ENCODE measurements around the gene DCP1A. TPM values are rescaled to one million over a fixed set of nuclear protein-coding genes. Genes with fewer than 3 reads are reported as not detected.

DCP1A gene
- total RNA-seq, result 7.5 and 8.8 TPM in 2 replicates

DNA sequence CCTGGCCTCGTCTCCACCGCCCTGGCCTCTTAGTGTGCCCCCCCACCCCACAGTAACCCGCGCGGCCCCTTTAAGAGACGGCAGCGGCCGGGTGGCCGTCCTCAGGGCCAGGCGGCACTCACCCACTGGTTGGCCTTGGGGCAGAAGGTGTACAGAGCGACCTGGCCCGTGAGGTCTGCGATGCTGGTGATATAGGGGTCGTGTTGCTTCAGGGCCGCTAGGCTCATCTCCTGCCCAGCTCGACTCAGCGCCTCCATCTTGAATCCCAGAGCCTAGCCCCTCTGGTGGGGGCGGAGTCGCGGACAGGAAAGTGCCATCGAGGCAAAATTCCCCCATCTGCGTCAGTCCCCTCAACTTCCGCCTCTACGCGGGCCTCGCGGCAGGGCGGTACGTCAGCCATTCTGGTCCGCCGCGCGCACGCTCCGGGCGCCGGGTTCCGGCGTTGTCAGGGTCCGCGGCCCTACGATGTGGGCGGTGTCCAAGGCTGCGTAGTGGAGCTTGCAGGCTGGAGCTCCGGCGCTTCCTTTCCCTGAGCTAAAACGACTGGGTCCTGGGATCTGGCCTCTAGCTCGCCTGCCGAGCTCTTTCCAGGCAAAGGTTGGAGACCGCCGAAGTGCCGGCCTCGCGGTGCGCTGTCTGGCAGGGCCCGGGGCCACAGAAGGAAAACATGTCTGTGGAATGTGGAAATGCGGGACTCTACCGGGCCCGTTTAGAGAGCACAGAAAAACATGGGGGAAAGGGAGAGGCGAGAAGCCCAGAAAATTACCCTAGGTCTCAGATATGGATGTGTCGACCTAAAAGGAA is at the start of gene DCP1A:
Gene DCP1A, minus strand, starts transcription at position 283 of the 804 bp plus-strand sequence. Its CDS starts 26 bp downstream, at position 257.

GRCh38 chr3:53255775-53256703 is 91.3 kb downstream of the DCP1A start, which contains the start of gene TKT:
Gene TKT, minus strand, starts transcription at chr3:53256022. Its CDS starts 80 bp downstream, at chr3:53255942.

Other genes with a start within 250 kb of the DCP1A start
- 8.0 and 13.1 TPM in 2 replicates for gene RFT1, start 217.1 kb downstream of the DCP1A start, total RNA-seq
- gene PRKCD, start 186.3 kb downstream of the DCP1A start, total RNA-seq, result 1.6 and 2.2 TPM in 2 replicates
- gene TKT, start 91.5 kb downstream of the DCP1A start, total RNA-seq, result 545 and 567 TPM in 2 replicates
- 0.14 and 0.28 TPM in 2 replicates for gene CACNA1D, start 147.1 kb upstream of the DCP1A start, total RNA-seq